IMR-90 (cell line): ENCODE measurements around the gene CPNE6.

Experiments used
- CTCF ChIP-seq: conservative IDR thresholded peaks from 2 replicates; pipeline ENCODE4 v1.5.1; 2012; ENCODE audit warnings: mild to moderate bottlenecking, low read depth, low read length, improper control_type of control experiment
- POLR2A ChIP-seq: IDR thresholded peaks from 2 replicates; pipeline ENCODE4 v1.6.1; 2012; ENCODE audit warnings: mild to moderate bottlenecking, low read depth, low read length
- RCOR1 ChIP-seq: IDR thresholded peaks from 2 replicates; pipeline ENCODE4 v1.6.1; 2012; ENCODE audit warnings: mild to moderate bottlenecking, low read length, improper control_type of control experiment; ENCODE audit not compliant: insufficient replicate concordance

GRCh38 chr14:24054646-24055045 lies 16.7 kb upstream of the CPNE6 start:
- no peak for TF ChIP-seq RCOR1
- no peak for TF ChIP-seq CTCF
- TF ChIP-seq POLR2A = no peak
